K562 (cell line): Measurements from ENCODE around the gene IFNGR2. TPM values are rescaled to one million over a fixed set of nuclear protein-coding genes. Genes with fewer than 3 reads are reported as not detected.

Experiments
- ATF1 ChIP-seq, 2 experiments: fragments of 450-650 bp in 1 of 2; IDR thresholded peaks; 2 replicates each; pipeline ENCODE4 v1.6.1; 2016; ENCODE audit warnings: missing compliant biosample characterization in 1 of 2, missing genetic modification characterization in 1 of 2
- BDP1 ChIP-seq: IDR thresholded peaks from 3 replicates; pipeline ENCODE4 v1.6.1; 2011; ENCODE audit not compliant: insufficient read length, insufficient read depth
- CBX5 ChIP-seq: IDR thresholded peaks from 2 replicates; pipeline ENCODE4 v1.6.1; 2014; ENCODE audit warnings: low read depth, borderline replicate concordance
- CCAR2 ChIP-seq: fragments of 200-400 bp; formaldehyde crosslinking; IDR thresholded peaks from 2 replicates; pipeline ENCODE4 v1.6.1; 2017; ENCODE audit warnings: mild to moderate bottlenecking, low read depth, low read length
- ELF2 ChIP-seq: fragments of 250-450 bp; sonication (Bioruptor Pico); IDR thresholded peaks from 2 replicates; pipeline ENCODE4 v1.5.0; 2021; ENCODE audit warnings: mild to moderate bottlenecking
- ESRRA ChIP-seq: fragments of 450-650 bp; IDR thresholded peaks from 2 replicates; pipeline ENCODE4 v1.6.1; 2014; ENCODE audit warnings: low read depth, mild to moderate bottlenecking, moderate library complexity, borderline replicate concordance
- HES1 ChIP-seq: fragments of 450-650 bp; IDR thresholded peaks from 2 replicates; pipeline ENCODE4 v1.6.1; 2016; ENCODE audit warnings: low read depth, mild to moderate bottlenecking, moderate library complexity
- HNRNPK ChIP-seq: fragments of 200-400 bp; formaldehyde crosslinking; IDR thresholded peaks from one replicate; pipeline ENCODE4 v1.6.1; 2018; ENCODE audit warnings: mild to moderate bottlenecking, low read depth, low read length; ENCODE audit not compliant: poor library complexity, severe bottlenecking
- MTA2 ChIP-seq: fragments of 450-650 bp; IDR thresholded peaks from 2 replicates; pipeline ENCODE4 v1.6.1; 2016; ENCODE audit warnings: low read depth
- MXD1 ChIP-seq: fragments of 250-450 bp; sonication (Bioruptor Pico); IDR thresholded peaks from 2 replicates; pipeline ENCODE4 v1.8.0; 2021; ENCODE audit warnings: borderline replicate concordance, mild to moderate bottlenecking, moderate library complexity; ENCODE audit not compliant: poor library complexity, severe bottlenecking
- NBN ChIP-seq: fragments of 450-650 bp; IDR thresholded peaks from 2 replicates; pipeline ENCODE4 v1.6.1; 2016; ENCODE audit warnings: low read depth, mild to moderate bottlenecking
- NCOA6 ChIP-seq: fragments of 450-650 bp; IDR thresholded peaks from 2 replicates; pipeline ENCODE4 v1.6.1; 2017; ENCODE audit warnings: mild to moderate bottlenecking
- NCOR1 ChIP-seq: fragments of 450-650 bp; IDR thresholded peaks from 2 replicates; pipeline ENCODE4 v1.6.1; 2016; ENCODE audit warnings: mild to moderate bottlenecking, moderate library complexity
- NFXL1 ChIP-seq: fragments of 450-650 bp; formaldehyde crosslinking; IDR thresholded peaks from 2 replicates; pipeline ENCODE4 v1.4.0; 2021; ENCODE audit warnings: mild to moderate bottlenecking
- RNF2 ChIP-seq: sonication (generic); IDR thresholded peaks from 2 replicates; pipeline ENCODE4 v1.6.1; 2016
- SMAD1 ChIP-seq: fragments of 150-350 bp; IDR thresholded peaks from 2 replicates; pipeline ENCODE4 v1.6.1; 2014; ENCODE audit warnings: low read length, low read depth; ENCODE audit not compliant: partially characterized antibody
- SMARCA5 ChIP-seq: fragments of 450-650 bp; IDR thresholded peaks from 2 replicates; pipeline ENCODE4 v1.6.1; 2016
- THRB ChIP-seq: fragments of 450-650 bp; formaldehyde crosslinking; conservative IDR thresholded peaks from 2 replicates; pipeline ENCODE4 v1.4.0; 2022; ENCODE audit warnings: mild to moderate bottlenecking, missing genetic modification characterization
- ZBTB11 ChIP-seq, 3 experiments: fragments of 200-800 bp in 1 of 3; fragments of 250-450 bp in 1 of 3; fragments of 450-650 bp in 1 of 3; sonication (Bioruptor Pico) in 1 of 3; sonication (Bioruptor generic) in 1 of 3; formaldehyde crosslinking in 1 of 3; IDR thresholded peaks; 2 replicates each; pipeline versions ENCODE4 v1.6.1 to v1.8.0; 2016 to 2022; ENCODE audit warnings: mild to moderate bottlenecking in 2 of 3, missing genetic modification characterization in 2 of 3, missing compliant biosample characterization in 1 of 3, moderate library complexity in 1 of 3
- ZNF41 ChIP-seq: fragments of 250-450 bp; sonication (Bioruptor Pico); conservative IDR thresholded peaks from 2 replicates; pipeline ENCODE4 v1.4.0; 2020; ENCODE audit warnings: mild to moderate bottlenecking
- ZNF75A ChIP-seq: fragments of 450-650 bp; formaldehyde crosslinking; IDR thresholded peaks from 2 replicates; pipeline ENCODE4 v1.4.0; 2020; ENCODE audit warnings: mild to moderate bottlenecking
- polyA plus RNA-seq, 8 experiments: library from polyadenylated mRNA; depleted of rRNA in 4 of 8; stranded (reverse) in 5 of 8; unstranded in 3 of 8; fragments of >200 nt; fragmentation: Nextera tagmentation in 2 of 8; fragmentation: Illumina TruSeq in 1 of 8; extraction: Ambion mirVana in 2 of 8; extraction: Trizol in 1 of 8; gene quantifications; 2 replicates each; pipeline versions ENCODE4 v1.2.1 to v1.2.3, GENCODE V29; 2011 to 2014; ENCODE audit warnings: inconsistent platforms in 1 of 8, missing spikeins in 1 of 8
- total RNA-seq, 7 experiments: library from RNA; depleted of rRNA in 6 of 7; stranded (reverse); fragments of >200 nt in 6 of 7; fragmentation: Illumina TruSeq in 2 of 7; extraction: Trizol in 2 of 7; gene quantifications; 2 replicates each; pipeline versions ENCODE4 v1.2.1 to v1.2.3, GENCODE V29; 2011 to 2021; ENCODE audit warnings: low replicate concordance in 1 of 7

The IFNGR2 gene
- total and polyA plus RNA-seq, 9 of the 15 experiments (the other 6 are each of a cell fraction or from before 2014, with no cell fraction given), result 6.7 to 58.0 (median 28.5) TPM

- TF ChIP-seq CBX5, result 0 out of 2 replicates have a peak, but pooled peaks have one; percentile 44
- TF ChIP-seq ZNF75A (CRISPR knock-in tag), result no peak
- TF ChIP-seq NBN, result peak; percentile 40; the same call in 1 of the 2 replicates
- TF ChIP-seq ZNF41 (CRISPR knock-in tag), result no peak
- TF ChIP-seq HNRNPK, result no peak
- no peak for TF ChIP-seq NFXL1 (CRISPR knock-in tag)
- no peak for TF ChIP-seq MTA2
- peak; percentile 43; the same call in 1 of the 2 replicates for TF ChIP-seq ESRRA
- TF ChIP-seq NCOR1, result peak; percentile 17; the same call in 1 of the 2 replicates
- no peak for TF ChIP-seq CCAR2
- TF ChIP-seq RNF2, result no peak
- peak; percentile 71 for TF ChIP-seq ATF1 (CRISPR knock-in tag; IDR thresholded peaks at IDR 0.05)
- no peak for TF ChIP-seq ATF1 (tag; IDR thresholded peaks at IDR 0.05)
- peak; percentile 40 for TF ChIP-seq SMAD1
- TF ChIP-seq HES1, result no peak
- no peak for TF ChIP-seq THRB
- 0 out of 2 replicates have a peak, but pooled peaks have one; percentile 4 for TF ChIP-seq SMARCA5
- peak; percentile 60; the same call in 1 of the 2 replicates for TF ChIP-seq ELF2 (CRISPR knock-in tag)
- TF ChIP-seq MXD1 (CRISPR knock-in tag), result no peak
- TF ChIP-seq NCOA6, result 0 out of 2 replicates have a peak, but pooled peaks have one; percentile 27
- TF ChIP-seq BDP1, result no peak
- peak in 2 of 3 experiments; percentile 76 to 97; a peak in 4 of 6 replicates for TF ChIP-seq ZBTB11 (CRISPR knock-in tag; IDR thresholded peaks at IDR 0.05)
Observed at GRCh38 chr21:33479679-33480480, 76.7 kb downstream of the IFNGR2 start, which contains the start of gene TMEM50B (continued).
